Hepatocyte (in vitro differentiated cells): Measurements from ENCODE around the gene LOXHD1. TPM values are rescaled to one million over a fixed set of nuclear protein-coding genes. Genes with fewer than 3 reads are reported as not detected.

Source experiments
- DNase-seq: peaks from one replicate; pipeline ENCODE4 v3.0.0-alpha.2; 2016; ENCODE audit warnings: low spot score
- H2AFZ ChIP-seq: fragments of 200-600 bp; sonication (generic); 2 replicates; pipeline ENCODE4 v1.6.0; 2016; ENCODE audit warnings: antibody characterized with exemption, mild to moderate bottlenecking
- H3K27ac ChIP-seq: fragments of 200-600 bp; sonication (generic); 2 replicates; pipeline ENCODE4 v1.5.1; 2016; ENCODE audit warnings: mild to moderate bottlenecking
- H3K27me3 ChIP-seq: fragments of 200-600 bp; sonication (generic); 2 replicates; pipeline ENCODE4 v1.6.1; 2016
- H3K36me3 ChIP-seq: fragments of 200-600 bp; sonication (generic); replicated peaks from 2 replicates; pipeline ENCODE4 v1.5.1; 2016; ENCODE audit warnings: low read depth; ENCODE audit not compliant: insufficient read depth
- H3K4me1 ChIP-seq: fragments of 200-600 bp; sonication (generic); 2 replicates; pipeline ENCODE4 v1.5.1; 2016; ENCODE audit warnings: mild to moderate bottlenecking, moderate library complexity; ENCODE audit not compliant: insufficient read depth
- H3K4me2 ChIP-seq: fragments of 200-600 bp; sonication (generic); 2 replicates; pipeline ENCODE4 v1.6.0; 2016
- H3K4me3 ChIP-seq: fragments of 200-600 bp; sonication (generic); 2 replicates; pipeline ENCODE4 v1.5.1; 2016; ENCODE audit warnings: mild to moderate bottlenecking
- H3K79me2 ChIP-seq: fragments of 200-600 bp; sonication (generic); 2 replicates; pipeline ENCODE4 v1.6.0; 2017; ENCODE audit warnings: mild to moderate bottlenecking
- H3K9me2 ChIP-seq: fragments of 200-600 bp; sonication (generic); replicated peaks from 2 replicates; pipeline ENCODE4 v1.6.0; 2017; ENCODE audit warnings: mild to moderate bottlenecking; ENCODE audit not compliant: insufficient read depth
- H3K9me3 ChIP-seq: fragments of 200-600 bp; sonication (generic); 2 replicates; pipeline ENCODE4 v1.5.1; 2016; ENCODE audit warnings: low read depth, mild to moderate bottlenecking
- H4K20me1 ChIP-seq: fragments of 200-600 bp; sonication (generic); 2 replicates; pipeline ENCODE4 v1.6.0; 2016; ENCODE audit warnings: mild to moderate bottlenecking; ENCODE audit not compliant: insufficient read depth, poor library complexity, severe bottlenecking
- EZH2 ChIP-seq: fragments of 200-600 bp; sonication (generic); IDR thresholded peaks from 2 replicates; pipeline ENCODE4 v1.6.1; 2016; ENCODE audit warnings: antibody characterized with exemption, mild to moderate bottlenecking, borderline replicate concordance
- EZH2phosphoT487 ChIP-seq: fragments of 200-600 bp; sonication (generic); IDR thresholded peaks from one replicate; pipeline ENCODE4 v1.6.1; 2018; ENCODE audit warnings: antibody characterized with exemption, mild to moderate bottlenecking, low read depth, moderate library complexity; ENCODE audit not compliant: unreplicated experiment, severe bottlenecking
- WGBS: methylation state at CpG from one replicate; pipeline ENCODE4 v1.1.6; 2016; ENCODE audit warnings: low lambda C conversion rate; ENCODE audit errors: missing lambda C conversion rate; 5-methylcytosine and 5-hydroxymethylcytosine counted together
- polyA plus RNA-seq: library from polyadenylated mRNA; unstranded; fragments of >200 nt; fragmentation: Nextera tagmentation; extraction: Ambion mirVana; gene quantifications from 2 replicates; pipeline ENCODE4 v1.2.1, GENCODE V29; 2016
- total RNA-seq: library from RNA; depleted of rRNA; stranded (reverse); fragments of >200 nt; gene quantifications from 2 replicates; pipeline ENCODE4 v1.2.3, GENCODE V29; 2014
- TF ChIP-seq, protein P1 (sequence below): fragments of 200-600 bp; sonication (generic); IDR thresholded peaks from 2 replicates; pipeline ENCODE4 v1.5.1; 2016; ENCODE audit warnings: antibody characterized with exemption, mild to moderate bottlenecking; ENCODE audit not compliant: poor library complexity

LOXHD1 gene
- total and polyA plus RNA-seq, 2 experiments from 2014 or later = not detected

- Histone ChIP-seq H3K27me3 (peaks cover 4% of the 10 kb centered on the region), H3K9me2 (no peaks in the 10 kb centered on the region), H2AFZ (no peak overlapping the region), H3K4me2 (no peak overlapping the region), H3K9me3 (no peaks in the 10 kb centered on the region), H3K4me3 (no peak overlapping the region), H3K36me3 (no peaks in the 10 kb centered on the region), H3K27ac (no peak overlapping the region), H3K79me2 (no peaks in the 10 kb centered on the region), H4K20me1 (no peaks in the 10 kb centered on the region), H3K4me1 (no peaks in the 10 kb centered on the region)
- DNase-seq = no peak
- TF ChIP-seq EZH2phosphoT487 (no peak), EZH2 (no peak)
- TF ChIP-seq, protein P1, sequence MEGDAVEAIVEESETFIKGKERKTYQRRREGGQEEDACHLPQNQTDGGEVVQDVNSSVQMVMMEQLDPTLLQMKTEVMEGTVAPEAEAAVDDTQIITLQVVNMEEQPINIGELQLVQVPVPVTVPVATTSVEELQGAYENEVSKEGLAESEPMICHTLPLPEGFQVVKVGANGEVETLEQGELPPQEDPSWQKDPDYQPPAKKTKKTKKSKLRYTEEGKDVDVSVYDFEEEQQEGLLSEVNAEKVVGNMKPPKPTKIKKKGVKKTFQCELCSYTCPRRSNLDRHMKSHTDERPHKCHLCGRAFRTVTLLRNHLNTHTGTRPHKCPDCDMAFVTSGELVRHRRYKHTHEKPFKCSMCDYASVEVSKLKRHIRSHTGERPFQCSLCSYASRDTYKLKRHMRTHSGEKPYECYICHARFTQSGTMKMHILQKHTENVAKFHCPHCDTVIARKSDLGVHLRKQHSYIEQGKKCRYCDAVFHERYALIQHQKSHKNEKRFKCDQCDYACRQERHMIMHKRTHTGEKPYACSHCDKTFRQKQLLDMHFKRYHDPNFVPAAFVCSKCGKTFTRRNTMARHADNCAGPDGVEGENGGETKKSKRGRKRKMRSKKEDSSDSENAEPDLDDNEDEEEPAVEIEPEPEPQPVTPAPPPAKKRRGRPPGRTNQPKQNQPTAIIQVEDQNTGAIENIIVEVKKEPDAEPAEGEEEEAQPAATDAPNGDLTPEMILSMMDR = no peak
- WGBS = 86% methylated on average over 11 of the region's 11 CpGs
These were observed 32.9 kb downstream of the LOXHD1 start for GRCh38 chr18:46624127-46624526.

GRCh38 chr18:46623541-46623940 is 33.5 kb downstream of the LOXHD1 start:
- Histone ChIP-seq H3K27me3 (peaks cover 4% of the 10 kb centered on the region), H3K27ac (no peak overlapping the region), H3K4me1 (no peaks in the 10 kb centered on the region), H3K9me2 (no peaks in the 10 kb centered on the region), H2AFZ (no peak overlapping the region), H3K36me3 (no peaks in the 10 kb centered on the region), H3K4me3 (no peak overlapping the region), H3K79me2 (no peaks in the 10 kb centered on the region), H4K20me1 (no peaks in the 10 kb centered on the region), H3K9me3 (no peaks in the 10 kb centered on the region), H3K4me2 (no peak overlapping the region)
- DNase-seq = no peak
- WGBS = 84% methylated on average over 10 of the region's 10 CpGs
- TF ChIP-seq, protein P1 = no peak
- TF ChIP-seq EZH2 (no peak), EZH2phosphoT487 (no peak)

- H4K20me1 ChIP-seq = no peaks in the 10 kb centered on the region
- H3K9me2 ChIP-seq = no peaks in the 10 kb centered on the region
- no peak for TF ChIP-seq EZH2
- TF ChIP-seq, protein P1 = peak; percentile 42
- peaks cover 2% of the 10 kb centered on the region for H3K27me3 ChIP-seq
- H3K79me2 ChIP-seq = no peaks in the 10 kb centered on the region
- no peak overlapping the region for H3K4me3 ChIP-seq
- no peak overlapping the region for H2AFZ ChIP-seq
- DNase-seq = no peak
- no peak overlapping the region for H3K27ac ChIP-seq
- H3K9me3 ChIP-seq = no peaks in the 10 kb centered on the region
- H3K4me2 ChIP-seq = no peak overlapping the region
- no peaks in the 10 kb centered on the region for H3K4me1 ChIP-seq
- WGBS = 80% methylated on average over 3 of the region's 3 CpGs
- H3K36me3 ChIP-seq = no peaks in the 10 kb centered on the region
These were observed 34.0 kb downstream of the LOXHD1 start for GRCh38 chr18:46622999-46623398.

- DNase-seq = no peak
- no peaks in the 10 kb centered on the region for H3K27me3 ChIP-seq
- no peaks in the 10 kb centered on the region for H3K9me3 ChIP-seq
- no peak overlapping the region for H3K4me3 ChIP-seq
- H3K9me2 ChIP-seq = no peaks in the 10 kb centered on the region
- no peaks in the 10 kb centered on the region for H3K79me2 ChIP-seq
- no peak overlapping the region for H3K4me2 ChIP-seq
- H3K4me1 ChIP-seq = no peaks in the 10 kb centered on the region
- H2AFZ ChIP-seq = no peak overlapping the region
- H4K20me1 ChIP-seq = no peaks in the 10 kb centered on the region
- H3K27ac ChIP-seq = no peak overlapping the region
- TF ChIP-seq, protein P1 = no peak
- TF ChIP-seq EZH2 (no peak), EZH2phosphoT487 (no peak)
- H3K36me3 ChIP-seq = no peaks in the 10 kb centered on the region
- 95% methylated on average over 4 of the region's 4 CpGs for whole genome bisulfite sequencing
These were observed 34.6 kb downstream of the LOXHD1 start for GRCh38 chr18:46622451-46622850.
